ENCODE results near the gene IKZF1. TPM values are rescaled to one million over a fixed set of nuclear protein-coding genes. Genes with fewer than 3 reads are reported as not detected.
A peak's percentile ranks its signal among the peaks of the same experiment; 100 is the strongest.

IKZF1 gene
- total RNA-seq, 1 donor from 2014 or later: 3.6 TPM

GRCh38 chr7:50352751-50353150 lies 48.2 kb downstream of the IKZF1 start:
- intact Hi-C loops (cut with DNase I): no loop called here
- no peak overlapping the region for H3K4me3 ChIP-seq
- TF ChIP-seq CTCF (IDR thresholded peaks at IDR 0.05): no peak
- no peaks in the 10 kb centered on the region for H3K9me3 ChIP-seq
- no peak for DNase-seq (ENCODE audit: low spot score in 2 of 2)
- H3K36me3 ChIP-seq: no peaks in the 10 kb centered on the region
- no peaks in the 10 kb centered on the region for H3K27me3 ChIP-seq
- H3K27ac ChIP-seq: no peak overlapping the region
- no peaks in the 10 kb centered on the region for H3K4me1 ChIP-seq

- DNase-seq (ENCODE audit: low spot score in 2 of 2): no peak
- no peaks in the 10 kb centered on the region for H3K27me3 ChIP-seq
- H3K4me1 ChIP-seq: no peaks in the 10 kb centered on the region
- H3K9me3 ChIP-seq: no peaks in the 10 kb centered on the region
- no peaks in the 10 kb centered on the region for H3K36me3 ChIP-seq
- intact Hi-C loops (cut with DNase I): no loop called here
- H3K4me3 ChIP-seq: no peak overlapping the region
- TF ChIP-seq CTCF (IDR thresholded peaks at IDR 0.05): no peak
- no peak overlapping the region for H3K27ac ChIP-seq
These were observed 48.7 kb downstream of the IKZF1 start for GRCh38 chr7:50353201-50353600.

GRCh38 chr7:50353894-50354595 lies 49.5 kb downstream of the IKZF1 start:
- no peaks in the 10 kb centered on the region for H3K36me3 ChIP-seq
- H3K27ac ChIP-seq: no peak overlapping the region
- no peaks in the 10 kb centered on the region for H3K27me3 ChIP-seq
- no peak overlapping the region for H3K4me3 ChIP-seq
- H3K4me1 ChIP-seq: no peaks in the 10 kb centered on the region
- TF ChIP-seq CTCF (IDR thresholded peaks at IDR 0.05): no peak
- intact Hi-C loops (cut with DNase I): no loop called here
- no peak for DNase-seq (ENCODE audit: low spot score in 2 of 2)
- no peaks in the 10 kb centered on the region for H3K9me3 ChIP-seq

GRCh38 chr7:50355817-50356178 lies 51.3 kb downstream of the IKZF1 start:
- TF ChIP-seq CTCF (IDR thresholded peaks at IDR 0.05): no peak
- H3K9me3 ChIP-seq: no peaks in the 10 kb centered on the region
- H3K4me3 ChIP-seq: no peak overlapping the region
- intact Hi-C loops (cut with DNase I): no loop called here
- no peak for DNase-seq (ENCODE audit: low spot score in 2 of 2)
- no peaks in the 10 kb centered on the region for H3K36me3 ChIP-seq
- H3K4me1 ChIP-seq: no peaks in the 10 kb centered on the region
- H3K27ac ChIP-seq: no peak overlapping the region
- H3K27me3 ChIP-seq: no peaks in the 10 kb centered on the region

GRCh38 chr7:50356212-50356944 lies 51.9 kb downstream of the IKZF1 start:
- TF ChIP-seq CTCF (IDR thresholded peaks at IDR 0.05): no peak
- H3K4me3 ChIP-seq: no peak overlapping the region
- H3K36me3 ChIP-seq: no peaks in the 10 kb centered on the region
- H3K27me3 ChIP-seq: no peaks in the 10 kb centered on the region
- intact Hi-C loops (cut with DNase I): no loop called here
- no peaks in the 10 kb centered on the region for H3K4me1 ChIP-seq
- no peak overlapping the region for H3K27ac ChIP-seq
- no peaks in the 10 kb centered on the region for H3K9me3 ChIP-seq
- DNase-seq (ENCODE audit: low spot score in 2 of 2): peak in 1 of 2 donors; percentile 71
